HG02870 (cell line): ENCODE data around the gene NDFIP1.
"Not testable (repeated sequence)": the region's sequence is repeated elsewhere in the genome, so short reads cannot be mapped to it uniquely, and the experiment has no call there.

Experiments used
- ATAC-seq: cut with Tn5 transposase; IDR thresholded peaks from one replicate; pipeline ENCODE4 v1.9.1; 2021; ENCODE audit warnings: mild to moderate bottlenecking, moderate library complexity; ENCODE audit not compliant: unreplicated experiment

Gene NDFIP1, protein sequence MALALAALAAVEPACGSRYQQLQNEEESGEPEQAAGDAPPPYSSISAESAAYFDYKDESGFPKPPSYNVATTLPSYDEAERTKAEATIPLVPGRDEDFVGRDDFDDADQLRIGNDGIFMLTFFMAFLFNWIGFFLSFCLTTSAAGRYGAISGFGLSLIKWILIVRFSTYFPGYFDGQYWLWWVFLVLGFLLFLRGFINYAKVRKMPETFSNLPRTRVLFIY

DNA sequence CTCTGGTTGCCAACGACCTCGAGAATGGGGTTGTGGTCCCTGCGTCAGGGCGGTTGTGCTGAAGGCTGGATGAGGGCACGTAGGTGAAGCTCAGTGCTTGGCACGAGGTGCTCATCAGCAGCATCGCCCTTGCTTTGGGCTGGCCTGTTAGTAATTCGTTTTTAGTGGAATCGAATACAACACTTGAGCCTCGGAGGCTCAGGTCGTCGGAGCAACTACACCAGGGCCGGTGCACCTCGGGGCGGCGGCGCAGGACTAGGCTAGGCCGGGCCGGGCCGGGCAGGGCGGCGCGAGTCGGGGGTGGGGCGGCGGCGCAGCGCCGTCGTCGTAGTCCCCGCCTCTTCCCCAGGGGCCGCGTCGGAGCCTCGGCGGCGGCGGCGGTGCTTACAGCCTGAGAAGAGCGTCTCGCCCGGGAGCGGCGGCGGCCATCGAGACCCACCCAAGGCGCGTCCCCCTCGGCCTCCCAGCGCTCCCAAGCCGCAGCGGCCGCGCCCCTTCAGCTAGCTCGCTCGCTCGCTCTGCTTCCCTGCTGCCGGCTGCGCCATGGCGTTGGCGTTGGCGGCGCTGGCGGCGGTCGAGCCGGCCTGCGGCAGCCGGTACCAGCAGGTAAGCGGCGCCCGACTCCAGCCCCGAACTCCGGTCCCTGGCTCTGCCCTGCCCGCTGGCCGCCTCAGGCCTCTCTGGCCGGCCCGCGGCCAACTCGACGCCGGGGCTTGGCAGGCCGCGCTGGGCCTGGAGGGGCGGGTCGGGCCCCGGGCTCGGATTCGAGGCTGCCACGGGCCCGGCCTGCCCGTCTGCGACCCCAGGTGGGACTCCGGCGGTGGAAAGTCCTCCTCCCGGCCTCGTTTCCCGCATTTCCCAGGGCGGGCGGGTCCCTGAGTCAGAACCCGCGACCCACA, at the start of gene NDFIP1:
Gene NDFIP1 (plus strand): TSS at position 348 of the 899 bp plus-strand sequence. CDS start 196 bp downstream, at position 544.
- ATAC-seq = peak; percentile 93

DNA sequence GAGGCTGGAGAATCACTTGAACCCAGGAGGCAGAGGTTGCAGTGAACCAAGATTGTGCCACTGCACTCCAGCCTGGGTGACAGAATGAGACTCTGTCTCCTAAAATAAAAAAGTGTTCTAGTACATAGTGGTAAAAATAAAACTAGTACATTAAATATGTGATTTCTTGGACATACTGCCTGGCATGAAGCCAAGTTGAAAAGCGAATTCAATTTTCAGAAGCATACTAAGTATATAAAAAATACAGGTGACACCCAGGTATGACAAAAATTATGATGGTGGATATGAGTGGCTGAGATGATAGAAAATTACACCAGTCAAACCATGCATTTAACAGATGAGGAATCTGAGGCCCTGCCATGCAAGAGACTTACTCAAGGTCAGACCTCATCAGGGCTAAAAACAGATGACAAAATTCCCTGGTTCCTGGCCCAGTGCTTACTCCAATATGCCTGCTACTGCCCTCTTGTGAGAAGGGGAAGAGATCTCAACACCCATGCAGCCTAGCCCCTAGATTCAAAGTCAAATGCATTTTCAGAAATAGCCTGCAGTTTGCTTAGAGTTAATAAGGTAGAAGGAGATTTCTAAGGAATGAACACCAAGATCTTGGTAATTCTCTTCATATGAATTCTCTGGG, 49.2 kb upstream of the NDFIP1 start:
- ATAC-seq = no peak

DNA sequence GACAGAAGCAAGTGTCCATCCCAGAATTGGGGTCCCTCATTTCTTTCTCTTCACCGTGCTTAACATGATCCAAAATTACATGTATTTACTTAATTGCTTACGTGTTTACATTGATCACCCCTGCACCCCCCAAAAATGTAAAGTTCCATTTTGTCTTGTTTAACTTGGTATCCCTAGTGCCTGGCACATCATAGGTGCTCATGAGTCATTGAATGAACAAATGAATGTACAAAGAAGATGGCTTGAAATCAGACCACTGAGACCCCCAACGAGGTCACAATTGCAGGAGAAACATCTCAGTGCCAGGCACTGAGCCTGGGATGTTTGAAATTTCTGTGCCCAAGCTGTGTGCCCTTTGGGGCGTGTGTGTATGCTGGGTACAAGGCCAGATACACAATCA, 45.2 kb upstream of the NDFIP1 start:
- ATAC-seq = no peak

DNA sequence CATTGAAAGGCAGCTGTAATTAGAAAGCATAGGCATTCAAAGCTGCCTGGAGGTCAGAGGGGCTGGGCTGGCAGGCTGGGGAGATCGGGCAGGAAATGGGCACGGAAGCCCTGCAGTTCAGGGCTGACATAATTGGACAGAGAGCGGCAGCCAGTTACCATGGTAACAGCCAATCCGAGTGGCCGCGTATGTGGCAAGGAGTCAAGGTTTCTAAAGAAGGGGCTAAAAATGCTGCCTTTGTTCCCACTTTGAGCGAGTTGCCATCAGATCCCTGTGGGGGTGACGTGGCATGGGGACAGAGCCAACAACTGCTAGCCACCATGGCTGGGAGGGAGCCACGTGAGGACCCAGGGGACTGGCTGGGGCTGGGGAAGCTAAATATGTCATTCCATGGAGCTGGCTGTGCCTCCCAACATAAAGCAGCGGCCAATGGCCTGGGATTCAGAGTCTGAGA, 44.7 kb upstream of the NDFIP1 start:
- no peak for ATAC-seq

DNA sequence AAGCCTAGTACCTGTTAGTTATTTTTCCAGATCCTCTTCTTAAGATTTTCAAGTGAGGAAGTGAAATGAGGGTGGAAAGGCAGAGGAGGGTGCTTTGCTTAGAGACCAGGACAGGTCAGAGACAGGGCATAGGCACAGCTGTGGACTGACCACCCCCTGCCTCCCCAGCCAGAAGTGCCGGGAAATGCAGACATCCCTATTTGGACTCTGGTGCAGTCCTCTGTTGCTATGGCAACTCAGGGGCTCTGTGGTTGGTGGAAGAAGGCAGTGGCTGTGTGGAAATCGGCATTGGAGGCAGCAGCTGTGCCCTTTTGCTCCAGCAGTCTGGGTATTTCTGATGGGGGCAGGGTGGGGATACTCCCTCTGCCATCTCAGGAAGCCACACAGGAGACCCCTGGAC, 43.3 kb upstream of the NDFIP1 start:
- no peak for ATAC-seq

DNA sequence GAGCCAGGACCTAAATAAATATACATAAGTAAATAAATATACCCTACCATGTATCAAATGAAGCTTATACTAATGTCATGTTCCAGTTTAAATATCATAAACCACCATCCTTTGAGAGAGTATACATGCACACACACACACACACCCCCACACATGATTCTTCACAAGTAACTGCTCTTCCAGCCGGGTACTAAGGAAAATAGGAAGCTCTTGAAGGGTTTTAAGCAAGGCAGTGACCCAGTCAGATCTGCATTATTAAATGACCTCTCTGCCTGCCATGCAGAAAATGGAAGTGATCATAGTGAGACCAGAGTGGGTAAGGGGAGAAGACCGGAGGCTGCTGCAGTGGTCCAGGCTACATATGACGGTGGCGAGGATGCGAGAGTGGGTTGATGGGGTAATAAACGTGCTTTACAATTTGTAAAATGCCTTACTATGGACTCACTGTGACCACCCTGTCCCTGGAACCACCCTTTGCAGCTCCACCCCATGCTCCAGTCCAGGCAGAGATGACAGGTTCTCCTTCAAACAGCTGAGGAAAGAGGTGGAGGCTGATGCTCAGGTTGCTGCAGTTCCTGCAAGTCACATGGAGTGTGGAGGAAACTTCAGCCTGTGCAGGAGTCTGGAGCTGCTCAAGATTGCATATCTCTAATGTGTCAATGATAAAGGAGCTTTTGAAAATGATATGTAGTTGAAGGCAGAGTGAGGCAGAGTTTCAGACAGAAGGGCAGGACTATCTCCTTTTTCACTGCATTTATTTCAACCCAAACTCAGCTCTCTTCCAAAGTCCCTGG, 38.8 kb upstream of the NDFIP1 start:
- ATAC-seq = no peak

DNA sequence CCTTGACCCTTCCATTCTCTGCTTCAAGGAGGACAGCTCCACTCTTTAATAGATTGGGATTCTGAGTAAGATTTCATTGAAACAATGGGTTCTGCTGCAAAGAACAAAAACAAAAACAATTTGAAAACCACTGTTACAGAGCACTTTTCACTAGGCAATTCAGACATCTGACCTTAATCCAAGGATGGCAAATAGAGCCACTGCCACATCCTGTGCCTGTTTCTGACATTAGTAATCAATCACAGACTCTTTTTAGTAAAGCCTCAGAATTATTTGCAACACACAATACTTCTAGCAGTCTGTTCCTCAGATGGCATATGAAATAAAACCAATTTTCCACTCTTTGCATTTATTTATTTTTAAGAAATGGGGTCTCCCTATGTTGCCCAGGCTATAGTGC, 37.8 kb upstream of the NDFIP1 start:
- no peak for ATAC-seq

DNA sequence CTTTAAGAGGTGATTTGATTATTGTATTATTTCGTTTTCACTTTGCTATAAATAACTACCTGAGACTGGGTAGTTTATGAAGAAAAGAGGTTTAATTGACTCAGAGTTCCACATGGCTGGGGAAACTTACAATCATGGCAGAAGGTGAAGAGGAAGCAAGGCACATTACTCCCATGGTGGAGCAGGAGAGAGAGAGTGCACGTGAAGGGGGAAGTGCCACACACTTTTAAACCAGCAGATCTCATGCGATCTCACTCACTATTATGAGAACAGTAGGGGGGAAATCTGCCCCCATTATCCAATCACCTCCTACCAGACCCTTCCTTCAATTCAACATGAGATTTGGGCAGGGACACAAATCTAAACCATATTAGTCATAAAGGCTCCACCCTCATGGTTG, 36.1 kb upstream of the NDFIP1 start:
- ATAC-seq = no peak

DNA sequence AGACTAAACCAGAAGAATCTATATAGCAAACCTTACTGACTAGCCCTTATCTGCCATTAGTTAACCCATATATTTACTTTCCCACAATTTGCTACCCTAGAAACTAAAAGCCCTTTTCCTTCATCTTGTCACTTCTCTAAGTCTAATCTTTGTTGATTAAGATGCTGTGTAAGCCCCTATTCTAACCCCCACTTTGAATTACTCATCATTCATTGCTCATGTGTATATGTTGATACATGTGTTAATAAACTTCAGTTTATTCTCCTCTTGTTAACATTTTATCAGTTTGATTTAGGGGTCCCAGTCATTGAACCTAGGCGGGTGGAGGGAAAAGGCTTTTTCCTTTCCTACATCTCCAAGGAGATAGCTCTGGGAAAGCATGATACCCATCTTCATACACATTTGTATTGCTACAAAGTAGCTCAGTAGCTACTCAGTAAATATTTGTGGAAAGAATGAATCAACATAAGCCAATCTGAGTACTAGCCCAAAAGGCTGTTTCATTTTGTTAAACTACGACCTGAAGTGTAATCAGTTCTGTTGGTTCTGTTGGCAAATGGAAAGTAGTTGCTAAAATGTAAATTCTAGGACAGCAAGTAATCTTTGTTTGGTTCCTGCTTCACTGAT, 35.1 kb upstream of the NDFIP1 start:
- no peak for ATAC-seq

DNA sequence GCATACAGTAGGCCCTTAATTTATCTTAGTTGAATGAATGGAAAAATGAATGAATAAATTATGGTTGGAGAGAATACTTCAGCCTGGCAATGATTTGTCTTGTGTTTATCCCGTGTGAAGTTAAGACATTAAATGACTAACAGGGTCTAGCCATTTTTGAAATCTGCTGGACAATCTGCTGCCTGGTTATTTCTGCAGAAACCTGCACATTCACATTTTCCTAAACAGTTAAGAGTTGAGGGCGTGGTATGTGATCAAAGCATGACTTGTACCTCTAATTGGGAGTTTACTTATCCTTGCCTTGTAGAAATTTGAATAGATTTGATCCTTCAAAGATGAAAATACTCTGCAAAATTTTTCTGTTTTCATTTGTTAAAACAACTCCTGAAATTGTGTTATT, 34.6 kb upstream of the NDFIP1 start:
- ATAC-seq = no peak

DNA sequence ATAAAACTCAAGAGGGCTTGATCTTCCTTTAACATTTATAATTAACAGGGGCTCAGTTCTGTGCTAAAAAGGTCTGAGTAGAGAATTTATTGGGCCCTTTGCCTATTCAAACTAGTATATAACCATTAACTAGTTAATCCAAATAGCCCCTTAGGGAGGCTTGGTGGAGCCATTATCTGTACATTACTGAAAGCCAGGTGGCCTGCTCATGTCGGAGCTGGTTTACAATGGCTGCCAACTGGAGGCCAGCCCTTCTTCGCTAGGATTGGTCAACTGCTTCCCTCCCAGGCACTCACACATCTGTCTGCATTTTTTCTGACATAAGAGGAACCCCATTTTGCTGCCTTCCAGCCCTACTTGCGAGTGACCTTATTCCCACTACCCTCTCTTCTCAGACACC, 30.4 kb upstream of the NDFIP1 start:
- no peak for ATAC-seq

DNA sequence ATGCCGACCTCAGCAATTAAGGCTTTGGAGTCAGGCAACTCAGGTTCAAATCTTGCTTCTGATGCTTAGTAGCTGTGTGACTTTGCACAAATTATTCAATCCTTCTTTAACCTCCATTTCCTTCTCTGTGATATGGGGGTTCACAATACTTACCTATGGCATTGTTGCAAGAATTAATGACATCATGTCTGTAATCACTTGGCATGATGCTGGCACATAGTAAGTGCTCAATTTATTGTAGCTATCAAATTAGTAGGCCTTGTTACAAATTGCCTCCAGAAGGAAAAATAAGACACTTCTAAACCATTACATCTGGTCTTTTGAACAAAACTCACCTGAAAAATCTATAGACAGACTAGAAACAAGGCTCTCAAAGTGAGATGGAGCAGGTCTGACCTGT, 29.9 kb upstream of the NDFIP1 start:
- no peak for ATAC-seq

DNA sequence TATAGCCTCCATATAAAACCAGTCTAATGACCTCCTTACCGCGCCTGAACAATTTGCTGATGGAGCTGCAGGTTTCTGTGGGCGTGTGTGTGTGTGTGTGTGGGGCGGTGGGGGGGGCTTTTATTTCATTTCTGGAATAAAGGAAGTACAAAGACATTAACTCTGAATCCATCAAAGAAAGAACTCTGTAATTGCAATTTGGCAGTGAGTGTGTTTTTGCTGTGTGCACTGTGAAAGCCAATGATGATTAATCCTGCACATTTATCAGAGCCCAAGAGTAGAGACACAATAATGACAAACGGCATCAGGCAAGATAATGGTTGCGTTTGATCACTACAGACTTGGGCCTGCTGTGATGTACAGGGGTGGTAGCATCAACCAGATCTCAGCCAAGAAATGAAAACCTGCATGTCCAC, 29.3 kb upstream of the NDFIP1 start:
- no peak for ATAC-seq

DNA sequence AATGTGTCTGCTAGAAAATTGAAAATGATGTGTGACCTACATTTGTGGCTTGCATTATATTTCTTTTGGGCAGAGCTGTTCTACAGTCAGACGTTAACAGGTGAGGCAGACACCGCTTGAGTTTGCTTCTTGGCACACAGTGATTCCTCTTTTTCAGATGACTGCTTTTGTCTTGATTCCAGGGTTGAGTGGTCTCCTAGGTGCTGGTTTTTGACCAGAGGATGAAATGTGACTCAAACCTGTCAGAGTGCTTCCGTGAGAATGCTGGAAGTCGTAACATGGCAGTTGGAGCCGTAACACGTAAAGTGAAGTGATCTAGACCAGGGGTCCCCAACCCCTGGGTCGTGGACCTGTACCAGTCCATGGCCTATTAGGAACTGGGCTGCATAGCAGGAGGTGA, 28.3 kb upstream of the NDFIP1 start:
- no peak for ATAC-seq

DNA sequence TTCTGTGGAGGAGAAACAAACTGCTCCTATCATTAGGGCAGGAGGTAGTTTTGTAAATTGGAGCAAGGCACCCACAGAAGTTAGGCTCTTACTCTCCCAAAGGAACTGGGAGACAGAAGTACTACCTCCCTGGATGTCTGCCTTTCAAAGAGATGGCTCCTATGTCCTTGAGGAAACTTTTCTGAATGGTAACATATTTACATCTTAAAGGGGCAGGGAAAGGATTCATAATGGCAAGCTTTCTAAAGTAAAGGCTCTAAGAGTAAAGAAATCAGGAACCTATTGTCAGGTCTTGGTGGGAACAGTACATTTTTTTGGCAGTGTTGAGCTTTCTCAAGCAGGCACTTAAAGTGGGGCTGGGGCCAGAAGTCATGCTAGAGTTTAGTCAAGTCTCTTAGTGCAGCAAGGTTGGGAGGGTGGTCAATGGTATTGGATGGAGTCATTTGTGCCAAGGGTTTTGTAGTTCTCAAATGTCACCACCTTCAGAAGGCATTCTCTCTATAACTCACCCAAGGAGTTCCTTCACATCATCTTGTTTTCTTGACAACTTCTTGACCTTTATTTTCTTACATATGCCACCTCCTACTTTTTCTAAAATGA, 26.3 kb upstream of the NDFIP1 start:
- no peak for ATAC-seq

DNA sequence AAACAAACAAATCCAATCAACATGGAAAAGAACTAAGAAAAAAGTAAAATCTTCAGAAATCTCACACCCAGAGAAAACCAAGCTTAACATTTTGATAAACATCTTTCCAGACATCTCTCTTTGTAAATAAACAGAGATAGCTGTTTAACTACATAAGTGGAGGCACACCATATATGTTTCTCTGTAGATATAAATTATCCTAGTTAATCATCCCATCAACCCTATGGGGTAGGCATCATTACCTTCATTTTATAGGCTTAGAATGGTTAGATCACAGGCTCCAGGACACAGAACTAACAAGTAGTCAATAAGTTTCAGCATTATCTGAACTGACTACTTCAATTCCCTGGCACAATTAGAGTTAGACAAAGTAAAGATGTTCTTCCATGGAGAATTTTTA, 22.4 kb upstream of the NDFIP1 start:
- no peak for ATAC-seq

DNA sequence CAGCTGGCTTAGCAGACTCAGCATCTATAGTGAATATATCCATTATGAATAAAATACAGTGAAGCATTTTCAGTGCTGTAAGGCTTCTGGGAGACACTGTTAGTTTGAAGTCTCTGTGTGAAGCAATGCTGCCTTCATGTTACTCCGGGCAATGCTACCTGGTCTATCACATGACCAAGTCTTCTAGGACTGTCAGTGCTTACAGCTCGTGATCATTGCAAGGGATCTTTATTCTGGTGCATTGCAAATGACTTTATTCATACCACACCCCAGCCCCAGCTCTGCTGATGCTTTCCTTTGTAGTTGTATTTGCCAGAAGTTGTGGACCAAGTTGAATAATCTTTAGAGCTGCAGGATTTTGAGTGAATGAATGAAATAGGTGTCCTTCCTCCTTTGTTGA, 21.9 kb upstream of the NDFIP1 start:
- ATAC-seq = no peak

DNA sequence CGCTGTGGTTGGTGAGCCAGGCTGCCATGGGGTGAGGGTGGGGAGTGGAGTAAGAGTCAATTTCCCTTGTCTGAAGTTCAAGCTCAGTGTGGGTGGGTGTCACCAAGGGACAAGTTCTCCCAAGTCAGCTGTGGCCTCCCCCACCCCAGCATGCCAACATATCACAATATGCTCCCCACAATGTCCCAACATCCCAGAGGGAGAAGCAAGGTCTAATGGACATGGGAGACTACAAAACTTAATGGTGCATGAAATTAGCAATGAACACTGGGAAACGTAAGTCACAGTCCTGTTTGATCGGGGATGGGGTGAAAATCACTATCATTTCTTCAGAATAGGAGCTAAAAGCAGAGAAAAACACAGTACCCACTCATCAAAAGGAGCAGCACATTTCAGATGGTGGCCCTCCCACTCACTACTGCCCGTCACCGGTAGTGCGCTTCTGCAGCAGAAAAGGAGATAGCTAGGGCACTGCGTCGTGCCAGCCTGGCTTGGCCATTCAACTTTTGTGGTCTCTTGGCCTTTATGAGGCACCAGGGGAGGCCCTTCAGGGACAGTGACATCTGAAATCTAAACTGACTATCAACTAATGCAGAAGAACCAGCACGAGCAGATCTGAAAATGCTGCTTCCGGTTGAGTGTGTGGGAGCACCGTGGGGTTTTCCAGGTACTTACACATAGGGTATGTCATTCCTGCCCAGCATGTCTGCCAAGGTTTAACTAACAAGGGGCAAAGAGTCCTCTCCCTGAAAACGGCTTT, 20.5 kb upstream of the NDFIP1 start:
- no peak for ATAC-seq

DNA sequence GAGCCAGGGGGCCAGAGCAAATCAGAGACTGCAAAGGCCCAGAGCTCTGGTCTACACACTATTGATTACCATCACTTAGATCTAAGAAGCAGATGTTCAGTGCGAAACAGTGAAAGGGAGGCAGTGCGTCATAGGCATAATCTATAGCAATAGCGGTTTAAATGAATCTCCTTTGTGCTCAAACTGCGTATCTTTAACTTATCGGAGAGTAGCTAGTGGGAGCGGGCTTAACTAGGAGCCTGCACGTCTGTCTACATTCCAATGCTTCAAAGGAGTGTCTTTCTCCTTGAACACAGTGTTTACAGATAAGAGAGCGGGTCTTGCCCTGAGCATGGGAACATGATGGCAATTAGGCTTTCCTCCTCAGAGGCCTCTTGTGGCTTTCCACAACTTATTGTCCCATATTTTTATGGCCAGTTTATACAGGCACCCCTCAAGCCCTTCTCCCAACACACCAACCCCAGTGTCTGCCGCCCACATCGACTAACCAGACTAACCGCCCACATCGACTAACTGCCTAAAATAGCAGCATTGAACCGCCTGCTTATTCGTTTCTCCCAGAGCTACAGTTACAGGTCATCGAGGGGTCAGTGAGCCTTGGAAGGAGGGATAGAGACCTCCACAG, 19.6 kb upstream of the NDFIP1 start:
- ATAC-seq = not testable (repeated sequence)
